Measurements from ENCODE around the gene SNX15. TPM values are rescaled to one million over a fixed set of nuclear protein-coding genes. Genes with fewer than 3 reads are reported as not detected.
A peak's percentile ranks its signal among the peaks of the same experiment; 100 is the strongest.
"Not testable (repeated sequence)": the region's sequence is repeated elsewhere in the genome, so short reads cannot be mapped to it uniquely, and the experiment has no call there.

SNX15 gene
- total RNA-seq, 2 experiments from 2014 or later, result 15.4 to 15.9 TPM

DNA sequence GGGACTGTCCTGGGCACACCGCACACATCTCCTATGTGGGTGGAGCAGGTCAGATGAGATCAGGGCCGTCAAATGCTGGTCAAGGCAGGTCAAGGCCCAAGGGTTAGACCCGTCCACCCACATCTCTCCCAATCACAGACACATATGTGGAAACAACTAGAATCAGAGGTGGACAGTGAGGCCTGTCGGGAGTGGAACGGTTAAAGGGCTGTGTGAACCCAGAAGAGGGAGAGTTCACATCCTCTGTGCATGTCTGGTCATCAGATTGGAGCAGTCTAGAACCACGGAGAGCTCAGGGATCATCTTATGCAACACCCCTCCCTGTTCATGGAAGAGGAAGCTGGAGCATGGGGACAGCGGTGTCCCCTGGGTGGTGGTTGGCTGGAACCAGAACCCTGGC, 7.4 kb upstream of the SNX15 start:
- CTCF ChIA-PET, result no interaction called here
- Mint-ChIP-seq H3K36me3 (peaks cover 11% of the 10 kb centered on the region), H3K4me1 (ENCODE audit: low read depth) (peaks cover 17% of the 10 kb centered on the region), H3K9me3 (no peaks in the 10 kb centered on the region), H3K4me3 (no peak overlapping the region), H3K27ac (no peak overlapping the region), H3K27me3 (no peaks in the 10 kb centered on the region)
- POLR2A ChIA-PET, result no interaction called here
- intact Hi-C loops (cut with micrococcal nuclease), result no loop called here
- no peak for DNase-seq

DNA sequence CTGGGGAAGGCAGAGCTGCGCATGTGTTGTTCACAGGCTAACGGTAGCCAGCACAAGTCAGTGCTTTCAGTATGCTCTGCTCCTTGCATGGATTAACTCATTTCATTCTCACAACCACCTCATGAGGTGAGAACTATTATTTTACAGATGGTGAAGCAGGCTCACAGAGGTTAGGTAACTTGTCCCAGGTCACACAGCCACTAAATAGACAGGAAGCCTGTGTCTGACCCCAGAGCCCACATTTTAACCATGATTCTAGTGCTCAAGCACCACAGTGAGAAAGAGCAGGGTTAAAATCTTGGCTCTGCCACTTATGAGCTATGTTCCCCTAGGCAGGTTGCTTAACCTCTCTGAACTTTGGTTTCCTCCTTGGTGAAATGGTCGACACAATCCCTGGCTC, 6.2 kb upstream of the SNX15 start:
- Mint-ChIP-seq H3K27me3 (no peaks in the 10 kb centered on the region), H3K4me1 (ENCODE audit: low read depth) (peaks cover 10% of the 10 kb centered on the region), H3K36me3 (peaks cover 11% of the 10 kb centered on the region), H3K9me3 (no peaks in the 10 kb centered on the region), H3K4me3 (no peak overlapping the region), H3K27ac (no peak overlapping the region)
- no peak for DNase-seq
- POLR2A ChIA-PET, result no interaction called here
- intact Hi-C loops (cut with micrococcal nuclease), result no loop called here
- CTCF ChIA-PET, result no interaction called here

GRCh38 chr11:65021509-65021908, 5.7 kb upstream of the SNX15 start:
- no peaks in the 10 kb centered on the region for H3K27me3 Mint-ChIP-seq
- H3K4me3 Mint-ChIP-seq, result no peak overlapping the region
- CTCF ChIA-PET, result no interaction called here
- intact Hi-C loops (cut with micrococcal nuclease), result no loop called here
- H3K27ac Mint-ChIP-seq, result no peak overlapping the region
- no peaks in the 10 kb centered on the region for H3K9me3 Mint-ChIP-seq
- peaks cover 5% of the 10 kb centered on the region for H3K4me1 Mint-ChIP-seq (ENCODE audit: low read depth)
- POLR2A ChIA-PET, result no interaction called here
- H3K36me3 Mint-ChIP-seq, result peaks cover 8% of the 10 kb centered on the region
- no peak for DNase-seq

DNA sequence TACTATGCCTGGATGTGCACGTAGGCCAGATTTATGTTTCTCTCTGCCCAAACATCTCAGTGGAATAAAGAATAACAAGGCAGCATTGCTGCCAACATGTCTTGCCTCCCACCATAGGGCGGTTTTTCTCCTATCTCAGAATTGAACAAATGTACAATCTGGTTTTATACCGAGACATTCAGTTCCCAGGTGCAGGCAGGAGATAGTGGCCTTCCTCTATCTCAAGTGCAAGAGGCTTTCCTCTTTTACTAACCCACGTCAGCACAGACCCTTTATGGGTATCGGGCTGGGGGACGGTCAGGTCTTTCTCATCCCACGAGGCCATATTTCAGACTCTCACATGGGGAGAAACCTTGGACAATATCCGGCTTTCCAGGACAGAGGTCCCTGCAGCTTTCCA, 3.7 kb upstream of the SNX15 start:
- POLR2A ChIA-PET; DNase-seq; H3K36me3 Mint-ChIP-seq; H3K9me3 Mint-ChIP-seq; H3K27me3 Mint-ChIP-seq; H3K27ac Mint-ChIP-seq; H3K4me3 Mint-ChIP-seq; intact Hi-C loops (cut with micrococcal nuclease): not testable (repeated sequence)
- H3K4me1 Mint-ChIP-seq (ENCODE audit: low read depth), result peaks cover 14% of the 10 kb centered on the region
- CTCF ChIA-PET, result interaction anchor here (6.9 kb wide), 1 partner anchor 10 kb away, joined by 59 read pairs; the partner anchor contains the start of gene ARL2

GRCh38 chr11:65026810-65027209, 429 bp upstream of the SNX15 start:
- no peak for DNase-seq
- H3K27ac Mint-ChIP-seq, result peak overlapping the region; percentile 86
- ChIA-PET POLR2A (interaction anchor here (1.2 to 1.7 kb wide), 2 partner anchors 12 to 73 kb away, joined by 3 to 7 read pairs; partner anchors contain the start of gene ARL2), CTCF (interaction anchor here (0.7 to 6.9 kb wide), 6 partner anchors 9 to 711 kb away, joined by 3 to 59 read pairs (median 3); partner anchors contain the start of genes ARL2 and ZNHIT2)
- no peaks in the 10 kb centered on the region for H3K27me3 Mint-ChIP-seq
- H3K9me3 Mint-ChIP-seq, result no peaks in the 10 kb centered on the region
- H3K4me1 Mint-ChIP-seq (ENCODE audit: low read depth), result peaks cover 14% of the 10 kb centered on the region
- H3K4me3 Mint-ChIP-seq, result peak overlapping the region; percentile 65
- H3K36me3 Mint-ChIP-seq, result no peaks in the 10 kb centered on the region
- intact Hi-C loops (cut with micrococcal nuclease), result loop anchor here (1.0 to 5.0 kb wide), 7 partner anchors 13 to 180 kb away; partner anchors contain the start of genes ATG2A, CDCA5, PPP2R5B and ZFPL1

GRCh38 chr11:65032216-65032615, 5.0 kb downstream of the SNX15 start:
- Mint-ChIP-seq H3K27me3 (no peaks in the 10 kb centered on the region), H3K4me1 (ENCODE audit: low read depth) (peaks cover 8% of the 10 kb centered on the region), H3K36me3 (no peaks in the 10 kb centered on the region), H3K9me3 (no peaks in the 10 kb centered on the region), H3K4me3 (no peak overlapping the region), H3K27ac (no peak overlapping the region)
- CTCF ChIA-PET, result interaction anchor here (0.6 to 1.7 kb wide), 3 partner anchors 18 to 284 kb away, joined by 3 to 5 read pairs (median 3); partner anchors contain the start of gene ARL2
- POLR2A ChIA-PET, result no interaction called here
- no peak for DNase-seq
- intact Hi-C loops (cut with micrococcal nuclease), result no loop called here

- ChIA-PET POLR2A (no interaction called here), CTCF (no interaction called here)
- no peak overlapping the region for H3K27ac Mint-ChIP-seq
- DNase-seq, result no peak
- H3K36me3 Mint-ChIP-seq, result no peaks in the 10 kb centered on the region
- intact Hi-C loops (cut with micrococcal nuclease), result no loop called here
- no peaks in the 10 kb centered on the region for H3K9me3 Mint-ChIP-seq
- no peaks in the 10 kb centered on the region for H3K4me1 Mint-ChIP-seq (ENCODE audit: low read depth)
- no peak overlapping the region for H3K4me3 Mint-ChIP-seq
- H3K27me3 Mint-ChIP-seq, result no peaks in the 10 kb centered on the region
Observed at GRCh38 chr11:65034423-65034822, 7.2 kb downstream of the SNX15 start.

GRCh38 chr11:65035579-65035978, 8.3 kb downstream of the SNX15 start:
- H3K27ac Mint-ChIP-seq, result no peak overlapping the region
- no peak for DNase-seq
- no peaks in the 10 kb centered on the region for H3K36me3 Mint-ChIP-seq
- intact Hi-C loops (cut with micrococcal nuclease), result no loop called here
- H3K4me3 Mint-ChIP-seq, result no peak overlapping the region
- peaks cover 1% of the 10 kb centered on the region for H3K4me1 Mint-ChIP-seq (ENCODE audit: low read depth)
- CTCF ChIA-PET, result no interaction called here
- H3K9me3 Mint-ChIP-seq, result no peaks in the 10 kb centered on the region
- H3K27me3 Mint-ChIP-seq, result no peaks in the 10 kb centered on the region
- POLR2A ChIA-PET, result no interaction called here

GRCh38 chr11:65036931-65037330, 9.7 kb downstream of the SNX15 start:
- Mint-ChIP-seq H3K4me1 (ENCODE audit: low read depth) (peaks cover 2% of the 10 kb centered on the region), H3K9me3 (no peaks in the 10 kb centered on the region), H3K27ac (no peak overlapping the region), H3K27me3 (no peaks in the 10 kb centered on the region), H3K4me3 (no peak overlapping the region), H3K36me3 (no peaks in the 10 kb centered on the region)
- intact Hi-C loops (cut with micrococcal nuclease), result no loop called here
- CTCF ChIA-PET, result interaction anchor here (0.6 to 0.7 kb wide), 2 partner anchors 9 to 12 kb away, joined by 3 to 6 read pairs; no protein-coding TSS in a partner anchor
- no peak for DNase-seq
- POLR2A ChIA-PET, result no interaction called here

DNA sequence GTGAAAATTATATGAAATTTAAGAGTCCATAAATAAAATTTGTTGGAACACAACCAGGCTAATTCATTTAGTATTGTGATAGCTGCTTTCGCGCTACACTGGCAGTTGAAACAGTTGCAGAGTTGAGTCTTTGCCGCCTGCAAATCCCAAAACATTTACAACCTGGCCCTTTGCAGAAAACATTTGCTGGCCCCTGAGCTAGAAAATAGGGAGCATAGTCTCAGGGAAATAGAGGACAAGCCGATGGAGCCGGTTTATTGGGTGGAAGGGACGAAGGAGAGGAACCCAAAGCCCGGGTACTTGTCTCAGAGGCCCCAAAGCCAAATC, 13.2 kb downstream of the SNX15 start:
- peak overlapping the region; percentile 87 for H3K4me3 Mint-ChIP-seq
- peaks cover 10% of the 10 kb centered on the region for H3K36me3 Mint-ChIP-seq
- no peaks in the 10 kb centered on the region for H3K9me3 Mint-ChIP-seq
- intact Hi-C loops (cut with micrococcal nuclease), result loop anchor here (1.0 to 2.0 kb wide), 3 partner anchors 13 to 262 kb away; partner anchors contain the start of genes SF1 and SNX15
- POLR2A ChIA-PET, result interaction anchor here (0.9 to 3.3 kb wide), 5 partner anchors 26 to 81 kb away, joined by 3 to 16 read pairs (median 3); partner anchors contain the start of genes ARL2, CDCA5, FAU and ZFPL1
- peak overlapping the region; percentile 97 for H3K27ac Mint-ChIP-seq
- peaks cover 7% of the 10 kb centered on the region for H3K4me1 Mint-ChIP-seq (ENCODE audit: low read depth)
- CTCF ChIA-PET, result interaction anchor here (0.6 to 3.4 kb wide), 6 partner anchors 11 to 194 kb away, joined by 3 to 13 read pairs (median 3); partner anchors contain the start of gene ARL2
- no peak for DNase-seq
- no peaks in the 10 kb centered on the region for H3K27me3 Mint-ChIP-seq

- ChIA-PET CTCF (interaction anchor here (0.6 to 3.4 kb wide), 6 partner anchors 12 to 195 kb away, joined by 3 to 13 read pairs (median 3); partner anchors contain the start of gene ARL2), POLR2A (interaction anchor here (0.9 to 3.3 kb wide), 6 partner anchors 27 to 262 kb away, joined by 3 to 16 read pairs (median 4); partner anchors contain the start of genes ARL2, CDCA5, FAU and SF1)
- Mint-ChIP-seq H3K4me1 (ENCODE audit: low read depth) (peaks cover 7% of the 10 kb centered on the region), H3K9me3 (no peaks in the 10 kb centered on the region), H3K27me3 (no peaks in the 10 kb centered on the region), H3K36me3 (peaks cover 10% of the 10 kb centered on the region), H3K27ac (peak within 1 kb of the TSS; percentile 97), H3K4me3 (peak within 1 kb of the TSS; percentile 87)
- DNase-seq, result peak; percentile 94
- intact Hi-C loops (cut with micrococcal nuclease), result loop anchor here (1.0 to 2.0 kb wide), 4 partner anchors 14 to 262 kb away; partner anchors contain the start of genes CDCA5, SF1, SNX15 and ZFPL1
Observed at GRCh38 chr11:65040847-65041622, 13.8 kb downstream of the SNX15 start, which contains the start of gene SAC3D1. Gene SAC3D1 (plus strand): TSS chr11:65041210. CDS start chr11:65041293, 83 bp downstream.

- intact Hi-C loops (cut with micrococcal nuclease), result no loop called here
- no peak overlapping the region for H3K27ac Mint-ChIP-seq
- H3K27me3 Mint-ChIP-seq, result no peaks in the 10 kb centered on the region
- POLR2A ChIA-PET, result no interaction called here
- peaks cover 18% of the 10 kb centered on the region for H3K4me1 Mint-ChIP-seq (ENCODE audit: low read depth)
- DNase-seq, result no peak
- CTCF ChIA-PET, result interaction anchor here (0.6 to 3.4 kb wide), 2 partner anchors 29 to 1268 kb away, joined by 3 to 13 read pairs; partner anchors contain the start of gene ARL2
- no peaks in the 10 kb centered on the region for H3K9me3 Mint-ChIP-seq
- peak overlapping the region; percentile 86 for H3K4me3 Mint-ChIP-seq
- peaks cover 10% of the 10 kb centered on the region for H3K36me3 Mint-ChIP-seq
Observed at GRCh38 chr11:65042891-65043290, 15.7 kb downstream of the SNX15 start.
